GM12892 (cell line): ENCODE results near the gene PSPC1.

Experiments
- DNase-seq: peaks from one replicate; pipeline ENCODE4 v3.0.0; 2011; ENCODE audit not compliant: insufficient read length
- FAIRE-seq: peaks from 2 replicates; lab custom pipeline; 2011; peaks lifted over from hg19 to GRCh38; lab: Jason Lieb, UNC
- POLR2A ChIP-seq: IDR thresholded peaks from 2 replicates; pipeline ENCODE4 v1.6.1; 2011; ENCODE audit warnings: low read depth, low read length, control low read depth
- POLR2AphosphoS5 ChIP-seq: IDR thresholded peaks from 2 replicates; pipeline ENCODE4 v1.6.1; 2011; ENCODE audit warnings: low read depth, low read length, control low read depth
- TAF1 ChIP-seq: IDR thresholded peaks from 2 replicates; pipeline ENCODE4 v1.6.1; 2011; ENCODE audit warnings: low read depth, mild to moderate bottlenecking, control low read depth, low read length, borderline replicate concordance

Gene PSPC1

DNA sequence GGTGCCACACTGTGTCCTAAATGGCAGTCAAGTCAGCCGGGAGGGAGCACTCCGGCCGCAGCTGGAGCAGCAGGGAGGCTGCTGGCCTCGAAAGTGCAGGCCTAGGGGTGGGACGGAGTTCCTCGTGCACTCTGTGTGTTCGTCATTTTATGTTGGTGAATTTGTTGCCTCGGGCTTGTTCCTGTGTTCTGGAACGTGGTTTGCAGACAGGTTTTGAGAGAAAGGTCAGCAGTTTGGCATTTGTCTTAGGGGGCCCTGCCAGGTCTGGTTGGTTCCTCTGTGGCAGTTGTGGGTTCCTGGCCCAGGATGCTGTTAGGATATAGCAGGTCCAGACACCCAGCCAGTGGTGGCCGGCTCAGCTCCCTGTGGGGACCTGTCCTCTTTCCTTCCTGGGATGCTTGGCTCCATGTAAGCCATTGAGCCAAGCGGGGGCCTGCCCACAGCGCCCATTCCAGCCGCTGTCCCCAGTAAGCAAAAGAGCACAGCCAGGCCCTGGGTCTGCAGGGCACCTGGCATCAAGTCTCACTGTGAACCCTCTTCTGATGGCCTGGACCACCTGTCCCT is 119.2 kb downstream of the PSPC1 start:
- FAIRE-seq, result no peak

DNA sequence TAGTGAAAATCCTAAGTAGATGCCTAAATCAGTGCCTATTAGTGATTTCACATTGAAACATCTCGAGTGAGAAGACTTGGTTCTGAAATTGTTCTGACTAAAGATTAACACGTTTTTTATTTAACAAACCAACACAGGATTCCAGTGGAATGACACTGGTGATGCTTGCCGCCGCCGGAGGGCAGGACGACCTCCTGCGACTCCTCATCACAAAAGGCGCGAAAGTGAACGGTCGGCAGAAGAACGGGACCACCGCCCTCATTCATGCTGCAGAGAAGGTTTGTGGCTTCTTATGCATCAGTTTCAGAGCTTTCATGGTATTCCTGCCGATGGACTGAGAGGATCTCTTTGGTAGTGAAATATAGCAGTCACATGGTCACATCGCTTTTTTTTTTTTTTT is 121.2 kb downstream of the PSPC1 start:
- FAIRE-seq (no peak), DNase-seq (no peak)
- TF ChIP-seq POLR2A (no peak), POLR2AphosphoS5 (no peak), TAF1 (no peak)

More for the DNA sequence above, 119.2 kb downstream of the PSPC1 start:
- TF ChIP-seq POLR2AphosphoS5 (no peak), POLR2A (no peak), TAF1 (no peak)
- no peak for DNase-seq

DNA sequence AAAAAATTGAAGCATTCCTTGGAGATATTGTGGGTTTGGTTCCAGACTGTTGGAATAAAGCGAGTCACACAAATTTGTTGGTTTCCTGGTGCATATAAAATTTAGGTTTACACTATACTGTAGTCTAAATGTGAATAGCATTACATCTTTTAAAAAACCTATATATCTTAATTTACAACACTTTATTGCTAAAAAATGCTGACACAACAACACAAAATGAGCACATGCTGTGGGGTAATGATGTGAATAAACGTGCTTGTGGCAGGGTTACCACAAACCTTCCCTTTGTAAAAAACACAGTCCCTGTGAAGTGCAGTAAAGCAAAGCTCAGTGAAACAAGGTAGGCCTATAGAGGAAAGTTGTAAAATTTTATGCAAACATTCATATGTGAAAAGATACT is 121.6 kb downstream of the PSPC1 start:
- TF ChIP-seq POLR2AphosphoS5, result no peak
- no peak for TF ChIP-seq POLR2A
- no peak for TF ChIP-seq TAF1
- DNase-seq (no peak), FAIRE-seq (no peak)

DNA sequence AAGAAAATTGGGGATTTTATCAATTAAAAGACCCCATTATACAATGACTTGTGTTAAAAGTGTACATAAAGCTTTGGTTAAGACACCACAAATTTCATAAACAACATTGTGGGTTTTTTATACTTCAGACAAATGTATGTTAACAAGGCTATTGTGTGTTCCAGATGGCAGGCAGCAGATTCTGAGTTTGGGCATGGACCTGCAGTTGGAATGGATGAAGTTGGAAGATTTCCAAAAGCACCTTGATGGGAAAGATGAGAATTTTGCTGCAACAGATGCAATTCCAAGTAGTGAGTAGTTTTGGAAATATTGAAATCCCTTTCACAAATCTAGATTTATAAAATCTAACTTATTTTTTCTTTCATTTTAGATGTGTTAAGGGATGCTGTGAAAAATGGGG is 123.9 kb downstream of the PSPC1 start:
- DNase-seq (no peak), FAIRE-seq (no peak)
- TF ChIP-seq TAF1 (no peak), POLR2AphosphoS5 (no peak), POLR2A (no peak)

DNA sequence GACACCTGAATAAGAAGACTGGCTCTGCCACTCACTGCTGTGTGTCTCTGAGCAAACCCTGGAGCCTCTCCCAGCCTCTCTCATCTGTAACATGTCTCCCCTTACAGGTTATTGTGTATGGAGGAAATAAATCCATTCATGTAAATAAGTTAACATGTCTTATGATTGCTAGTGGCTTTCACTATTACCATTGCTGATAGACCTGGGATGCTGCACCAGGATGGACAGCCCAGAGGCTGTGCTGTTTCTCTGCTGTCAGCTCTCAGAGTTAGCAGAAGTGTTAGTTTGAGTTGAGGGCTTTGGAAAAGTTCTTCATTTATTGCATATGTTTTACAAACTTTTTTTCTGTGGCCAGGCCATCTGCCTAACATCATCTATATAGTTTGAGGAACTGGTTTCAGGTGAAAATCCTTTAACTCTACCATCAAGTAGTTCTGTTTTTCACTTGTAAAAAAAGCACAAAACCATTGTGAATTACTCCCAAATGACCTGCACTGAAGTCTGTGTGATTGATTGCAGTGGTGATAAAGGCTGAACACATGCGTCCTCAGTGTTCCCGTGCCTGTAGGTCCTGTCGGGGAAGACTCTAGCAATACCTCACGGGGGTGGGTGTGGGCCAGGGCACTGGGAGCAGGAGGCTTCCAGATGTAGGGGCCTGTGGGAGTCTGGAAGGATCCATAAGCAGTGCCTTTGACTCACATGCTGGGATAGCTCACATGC is 124.7 kb downstream of the PSPC1 start:
- no peak for TF ChIP-seq POLR2AphosphoS5
- no peak for TF ChIP-seq POLR2A
- no peak for TF ChIP-seq TAF1
- no peak for DNase-seq
- FAIRE-seq, result no peak
